Cardiac fibroblast (primary cell): ENCODE results near the gene RTN4IP1.

Experiments
- DNase-seq, 2 donors: peaks; one replicate each; pipeline versions ENCODE4 v3.0.0 to v3.0.0-alpha.2; 2010; ENCODE audit warnings: low read depth in 2 of 2
- H3K4me3 ChIP-seq, 2 donors: replicated peaks in 1 of 2; 1 replicate in 1 of 2; 2 replicates in 1 of 2; pipeline ENCODE4 v1.5.1; 2011; ENCODE audit warnings: low read depth in 2 of 2, low read length in 2 of 2, mild to moderate bottlenecking in 2 of 2, moderate library complexity in 1 of 2
- CTCF ChIP-seq: IDR thresholded peaks from one replicate; pipeline ENCODE4 v1.5.1; 2011; ENCODE audit warnings: low read depth, mild to moderate bottlenecking, low read length, inconsistent platforms

RTN4IP1 gene

GRCh38 chr6:106614166-106614565 is 15.1 kb downstream of the RTN4IP1 start:
- DNase-seq: no peak
- TF ChIP-seq CTCF: no peak
- no peak overlapping the region for H3K4me3 ChIP-seq

GRCh38 chr6:106613590-106613989 is 15.7 kb downstream of the RTN4IP1 start:
- no peak for TF ChIP-seq CTCF
- no peak overlapping the region for H3K4me3 ChIP-seq
- DNase-seq: no peak

GRCh38 chr6:106612671-106613416 is 16.5 kb downstream of the RTN4IP1 start:
- TF ChIP-seq CTCF: no peak
- H3K4me3 ChIP-seq: no peak overlapping the region
- no peak for DNase-seq

GRCh38 chr6:106611030-106611429 is 18.3 kb downstream of the RTN4IP1 start:
- H3K4me3 ChIP-seq: no peak overlapping the region
- DNase-seq: no peak
- TF ChIP-seq CTCF: no peak

- peak; percentile 11 for TF ChIP-seq CTCF
- peak in 1 of 2 donors; percentile 12 for DNase-seq
- H3K4me3 ChIP-seq: no peak overlapping the region
Observed at GRCh38 chr6:106609699-106610098, 19.6 kb downstream of the RTN4IP1 start.

- no peak overlapping the region for H3K4me3 ChIP-seq
- peak; percentile 66 for TF ChIP-seq CTCF
- DNase-seq: peak; percentile 55 to 81
Observed at GRCh38 chr6:106608080-106608668, 21.1 kb downstream of the RTN4IP1 start.
